ENCODE results near the gene AKT1.

Gene AKT1

DNA sequence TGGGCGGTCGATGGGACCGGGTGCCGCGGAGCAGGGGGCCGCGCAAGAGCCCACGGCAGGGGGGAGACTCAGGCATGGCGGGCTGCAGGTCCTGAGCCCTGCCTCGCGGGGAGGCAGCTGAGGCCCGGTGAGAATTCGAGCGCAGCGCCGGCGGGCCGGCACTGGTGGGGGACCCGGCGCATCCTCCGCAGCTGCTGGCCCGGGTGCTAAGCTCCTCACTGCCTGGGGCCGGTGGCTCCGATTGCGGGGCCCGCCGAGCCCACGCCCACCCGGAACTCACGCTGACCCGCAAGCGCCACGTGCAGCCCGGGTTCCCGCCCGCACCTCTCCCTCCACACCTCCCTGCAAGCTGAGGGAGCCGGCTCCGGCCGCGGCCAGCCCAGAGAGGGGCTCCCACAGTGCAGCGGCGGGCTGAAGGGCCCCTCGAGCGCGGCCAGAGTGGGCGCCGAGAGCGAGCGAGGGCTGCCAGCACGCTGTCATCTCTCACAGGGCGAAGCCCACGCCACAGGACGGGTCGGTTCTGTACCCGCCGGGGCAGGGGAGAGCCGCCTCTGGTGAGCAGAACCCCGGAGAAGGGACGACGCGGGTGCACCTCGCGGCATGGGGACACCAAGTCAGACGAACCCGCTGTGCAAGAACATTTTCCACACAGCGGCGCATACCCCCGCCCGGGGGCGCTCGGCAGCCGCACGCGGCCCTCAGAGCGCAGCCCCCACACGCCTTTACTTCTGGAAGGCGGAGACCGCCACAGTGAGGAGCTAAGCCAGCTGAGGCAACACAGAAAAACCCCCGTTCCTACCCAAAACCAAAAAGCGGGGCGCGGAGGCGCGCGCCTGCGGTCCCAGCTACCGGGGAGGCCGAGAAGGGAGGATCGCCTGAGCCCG, 43.8 kb downstream of the AKT1 start:
- DNase-seq: peak in 1 of 2 experiments; percentile 35

DNA sequence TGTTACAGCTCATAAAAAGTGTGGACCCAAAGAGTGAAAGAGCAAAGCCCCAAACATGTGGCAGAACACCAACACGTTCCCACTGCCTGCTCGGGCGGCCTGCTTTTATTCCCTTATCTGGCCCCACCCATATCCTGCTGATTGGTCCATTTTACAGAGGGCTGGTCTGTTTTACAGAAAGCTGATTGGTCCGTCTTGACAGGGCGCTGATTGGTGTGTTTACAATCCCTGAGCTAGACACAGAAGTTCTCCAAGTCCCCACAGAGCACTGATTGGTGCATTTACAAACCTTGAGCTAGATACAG, 44.8 kb downstream of the AKT1 start:
- peak in 1 of 2 experiments; percentile 53 for DNase-seq

DNA sequence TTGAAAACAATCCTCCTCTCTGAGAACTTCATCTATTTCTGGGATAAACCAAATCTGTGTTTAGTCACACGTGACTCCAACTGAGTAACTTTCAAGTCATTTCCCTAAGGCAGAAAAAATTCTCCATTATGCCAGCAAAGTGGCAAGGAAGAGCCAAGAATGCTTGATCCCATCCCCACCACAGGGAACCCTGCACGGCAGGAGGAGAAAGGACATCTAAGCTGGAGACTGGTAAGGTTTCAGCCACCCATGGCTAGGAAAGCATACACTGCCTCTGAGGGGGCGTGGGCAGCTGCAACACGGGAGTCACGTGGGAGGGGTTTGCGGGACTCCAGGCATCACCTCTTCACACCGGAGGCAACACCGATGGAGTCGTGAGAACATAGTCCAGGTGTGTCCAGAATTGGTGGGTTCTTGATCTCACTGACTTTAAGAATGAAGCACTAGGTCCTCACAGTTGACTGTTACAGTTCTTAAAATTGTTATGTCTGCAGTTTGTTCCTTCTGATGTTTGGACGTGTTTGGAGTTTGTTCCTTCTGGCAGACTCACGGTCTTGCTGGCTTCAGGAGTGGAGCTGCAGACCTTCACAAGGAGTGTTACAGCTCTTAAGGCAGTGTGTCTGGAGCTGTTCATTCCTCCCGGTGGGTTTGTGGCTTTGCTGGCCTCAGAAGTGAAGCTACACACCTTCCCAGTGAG, 45.3 kb downstream of the AKT1 start:
- no peak for DNase-seq

DNA sequence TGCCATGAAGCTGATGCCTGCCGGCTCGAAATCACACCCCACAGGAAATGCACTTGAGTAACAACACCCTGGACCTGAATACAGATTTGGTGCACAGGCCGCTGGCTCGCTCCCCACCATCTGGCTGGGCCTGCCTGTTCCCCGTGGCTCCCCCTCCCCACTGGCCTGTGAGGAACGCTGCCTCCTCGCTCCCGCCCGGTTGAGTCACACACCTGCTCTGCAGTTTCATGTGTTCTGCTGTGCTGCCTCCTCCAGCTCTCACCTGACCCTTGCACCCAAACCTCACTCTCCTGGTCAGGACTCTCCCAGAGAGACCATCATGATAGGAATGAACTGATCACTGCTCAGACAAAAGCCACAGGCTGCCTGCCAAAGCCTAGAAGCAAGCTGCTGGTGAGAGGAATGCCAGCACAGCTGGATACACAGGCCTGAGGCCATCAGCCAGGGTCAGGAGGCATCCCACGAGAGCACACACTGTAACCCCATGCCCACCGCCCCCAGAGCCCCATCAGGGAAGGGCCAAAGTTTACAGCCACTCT, 46.4 kb downstream of the AKT1 start:
- no peak for DNase-seq

DNA sequence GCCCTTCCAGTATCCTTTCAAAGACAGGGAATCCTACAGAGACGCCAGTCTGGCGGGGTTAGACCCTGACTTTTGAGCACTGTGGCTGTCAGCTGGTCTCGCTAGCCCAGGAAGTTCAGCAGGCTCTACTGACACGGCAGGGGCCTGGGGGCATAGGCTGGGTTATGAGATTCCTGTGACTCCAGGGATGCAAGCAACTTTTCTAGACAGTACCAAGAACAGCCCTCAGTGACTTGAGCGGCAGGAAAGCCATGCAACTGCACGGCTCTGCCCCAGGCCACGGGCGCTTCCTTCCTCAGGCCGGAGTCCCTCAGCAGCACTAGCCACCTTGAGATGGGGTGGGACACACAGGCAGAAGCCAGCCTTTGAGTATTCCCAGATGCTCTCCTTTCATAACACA, 47.7 kb downstream of the AKT1 start:
- DNase-seq: no peak

DNA sequence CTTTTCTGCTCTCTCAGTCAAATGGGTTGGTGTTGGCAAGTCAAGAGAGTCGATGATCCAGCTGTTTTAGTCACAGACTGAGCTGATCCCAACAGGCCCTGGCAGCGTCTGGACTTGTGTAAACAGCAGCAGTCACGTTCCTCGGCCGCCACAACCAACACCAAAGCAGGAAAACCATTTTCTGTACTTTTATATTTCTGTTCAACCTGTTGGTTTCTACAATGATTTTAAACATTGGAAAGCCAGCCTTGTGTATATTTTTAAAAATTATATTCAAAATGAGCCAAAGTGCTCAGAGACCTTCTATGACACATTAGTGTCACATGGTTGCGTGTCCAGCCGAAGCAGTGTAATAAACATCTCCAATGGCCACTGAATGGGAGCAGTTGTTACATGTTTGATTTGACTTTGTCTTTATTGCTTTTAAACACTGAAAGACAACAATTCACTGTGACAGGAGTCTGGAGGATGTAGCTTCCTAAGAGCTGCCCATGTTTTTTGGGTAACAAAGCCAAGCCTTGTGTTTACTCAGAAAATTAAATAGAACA, 48.5 kb downstream of the AKT1 start:
- DNase-seq: no peak

DNA sequence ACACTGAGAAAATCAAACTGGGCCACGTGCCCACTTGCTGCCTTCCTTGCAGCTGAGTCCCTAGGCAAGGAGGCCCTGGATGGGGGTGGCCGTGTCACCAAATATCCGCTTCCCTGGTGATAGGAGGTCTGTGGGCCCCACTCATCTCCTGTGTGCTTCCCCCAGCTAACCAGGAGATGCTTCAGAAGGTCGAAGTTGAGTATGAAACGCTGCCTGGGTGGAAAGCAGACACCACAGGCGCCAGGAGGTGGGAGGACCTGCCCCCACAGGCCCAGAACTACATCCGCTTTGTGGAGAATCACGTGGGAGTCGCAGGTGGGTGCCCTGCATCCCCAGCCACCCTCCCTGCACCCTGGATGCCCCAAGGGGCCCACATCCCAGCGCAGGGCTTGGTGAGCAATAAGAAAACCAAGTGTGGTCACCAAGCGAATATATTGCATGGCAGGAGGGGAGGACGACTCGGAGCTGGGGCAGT, 49.4 kb downstream of the AKT1 start:
- peak; percentile 42 to 63 for DNase-seq

DNA sequence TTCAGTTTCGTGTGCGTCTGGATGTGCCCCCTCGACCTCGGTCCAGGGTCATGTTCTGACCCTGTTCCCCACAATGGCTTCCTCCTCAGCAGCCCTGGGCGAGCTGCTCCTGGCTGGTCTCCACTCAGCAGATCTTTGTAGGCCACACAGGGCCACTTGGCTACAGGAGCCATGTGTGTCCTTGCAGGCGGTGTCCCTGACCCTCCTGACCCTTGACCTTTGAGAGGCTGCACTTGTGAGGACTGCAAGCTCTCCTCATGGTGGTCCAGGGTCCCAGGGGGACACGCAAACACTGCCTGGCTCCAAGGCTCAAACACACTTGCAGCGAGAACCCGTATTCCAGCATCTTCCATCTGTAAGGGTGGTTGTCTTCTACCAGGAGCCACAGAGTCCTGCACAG, 50.1 kb downstream of the AKT1 start:
- DNase-seq: no peak

DNA sequence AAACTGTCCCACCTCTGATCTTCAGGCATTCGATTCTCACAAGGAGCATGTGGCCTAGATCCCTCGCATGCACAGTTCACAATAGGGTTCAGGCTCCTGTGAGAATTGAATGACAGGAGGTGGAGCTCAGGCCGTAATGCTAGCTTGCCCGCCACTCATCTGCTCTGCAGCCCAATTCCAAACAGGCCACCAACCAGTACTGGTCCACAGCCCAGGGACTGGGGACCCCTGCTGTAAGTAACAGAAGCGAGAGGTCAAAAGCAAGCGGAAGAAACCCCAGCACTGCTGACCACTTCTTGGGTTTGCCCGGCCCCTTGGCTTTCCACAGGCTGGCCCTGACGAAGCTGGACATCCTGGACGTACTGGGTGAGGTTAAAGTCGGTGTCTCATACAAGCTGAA, 51.1 kb downstream of the AKT1 start:
- DNase-seq: no peak

DNA sequence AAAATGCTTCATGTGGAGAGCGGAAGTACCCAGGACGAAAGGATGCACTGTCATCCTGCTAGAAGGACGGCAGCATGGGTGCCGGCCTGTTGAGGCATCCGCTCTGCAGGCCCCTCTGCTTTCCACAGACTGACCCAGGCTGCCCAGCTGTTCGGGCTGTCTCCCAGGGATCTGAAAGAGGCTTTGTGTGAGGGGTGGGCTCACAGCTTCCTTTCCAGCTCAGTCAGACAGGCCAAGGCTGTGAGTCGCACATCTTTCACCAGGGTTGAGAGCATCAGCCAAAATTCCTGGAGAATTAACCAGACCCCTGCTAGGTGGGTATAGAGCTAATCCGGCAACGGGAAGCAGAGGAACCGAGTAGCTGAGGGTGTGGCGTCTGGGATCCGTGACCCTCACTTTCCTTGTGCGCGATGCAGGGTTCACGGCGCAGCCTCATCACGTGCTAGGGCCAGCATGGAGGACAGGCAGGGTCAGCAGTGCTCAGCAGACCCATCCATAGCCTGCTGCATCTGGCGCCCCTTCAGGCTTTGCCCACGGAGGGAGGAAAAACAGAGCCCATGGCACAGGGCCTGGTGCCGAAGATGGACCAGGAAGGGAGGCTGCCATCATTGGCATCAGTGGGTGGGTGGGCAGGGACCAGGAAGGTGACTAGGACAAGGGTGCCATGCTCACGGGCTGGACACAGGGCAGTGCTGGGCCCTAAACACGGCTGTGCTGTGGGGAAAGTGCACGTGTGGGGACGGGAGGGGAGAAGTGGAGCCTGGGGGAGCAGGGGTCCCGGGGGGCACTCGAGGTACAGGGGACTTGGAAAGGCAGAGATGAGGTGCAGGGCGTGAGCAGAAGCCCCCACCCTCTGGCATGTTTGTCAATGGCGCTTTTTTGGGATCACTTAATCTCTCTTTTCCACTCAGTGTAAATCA, 51.8 kb downstream of the AKT1 start:
- DNase-seq: no peak

DNA sequence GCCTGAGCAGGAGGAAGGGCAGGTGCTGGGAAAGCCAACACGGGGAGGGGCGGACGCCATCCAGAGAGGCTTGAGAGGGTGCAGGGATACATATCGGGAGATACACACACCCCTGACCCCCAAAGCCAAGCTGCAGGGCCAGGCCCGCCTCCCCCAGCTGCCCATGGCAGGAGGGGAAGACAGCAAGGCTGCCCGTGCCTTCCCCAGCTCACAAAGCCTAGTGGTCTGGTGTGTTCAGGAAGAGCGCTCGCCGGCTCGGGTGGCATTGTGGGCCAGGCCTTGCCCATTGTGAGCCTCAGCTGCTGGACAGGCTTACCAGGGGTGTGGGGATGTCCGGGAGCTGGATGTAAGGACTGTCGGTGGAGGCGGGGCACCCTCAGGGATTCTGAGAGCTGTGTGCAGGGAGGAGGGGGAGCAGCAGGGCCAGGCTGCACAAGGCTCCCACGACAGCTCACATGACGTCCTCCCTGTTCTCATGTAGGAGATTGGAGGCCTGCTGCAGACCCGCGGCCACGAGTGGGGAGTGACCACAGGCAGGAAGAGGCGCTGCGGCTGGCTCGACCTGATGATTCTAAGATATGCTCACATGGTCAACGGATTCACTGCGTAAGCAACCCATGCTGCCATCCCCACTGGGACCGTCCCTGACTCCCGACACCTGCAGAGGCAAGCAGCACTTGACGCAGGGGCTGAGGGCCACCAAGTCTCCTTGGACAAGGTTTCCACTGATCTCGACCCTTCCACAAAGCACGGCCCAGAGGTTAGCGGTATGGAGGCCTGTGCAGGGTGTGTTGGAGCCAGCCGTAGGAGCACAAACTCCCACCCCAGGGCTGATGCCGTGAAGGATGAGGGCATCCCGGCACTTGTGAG, 52.7 kb downstream of the AKT1 start:
- DNase-seq: no peak

DNA sequence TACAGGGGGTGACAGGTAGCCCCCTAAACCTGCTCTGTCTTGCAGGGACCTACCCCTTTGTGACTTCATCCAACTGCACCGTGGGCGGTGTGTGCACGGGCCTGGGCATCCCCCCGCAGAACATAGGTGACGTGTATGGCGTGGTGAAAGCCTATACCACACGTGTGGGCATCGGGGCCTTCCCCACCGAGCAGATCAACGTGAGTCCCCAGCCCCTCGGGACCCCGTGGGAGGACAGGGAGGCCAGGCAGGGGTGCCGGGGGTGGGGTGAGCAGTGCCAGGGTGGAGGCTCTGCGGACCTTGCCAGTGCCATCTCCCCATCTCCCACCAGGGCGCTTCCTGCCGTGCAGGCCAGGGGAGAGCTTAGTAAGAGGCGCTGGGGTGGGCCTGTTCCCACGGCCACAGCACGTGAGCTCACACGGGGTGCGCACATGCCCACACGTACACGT, 53.7 kb downstream of the AKT1 start:
- DNase-seq: no peak

DNA sequence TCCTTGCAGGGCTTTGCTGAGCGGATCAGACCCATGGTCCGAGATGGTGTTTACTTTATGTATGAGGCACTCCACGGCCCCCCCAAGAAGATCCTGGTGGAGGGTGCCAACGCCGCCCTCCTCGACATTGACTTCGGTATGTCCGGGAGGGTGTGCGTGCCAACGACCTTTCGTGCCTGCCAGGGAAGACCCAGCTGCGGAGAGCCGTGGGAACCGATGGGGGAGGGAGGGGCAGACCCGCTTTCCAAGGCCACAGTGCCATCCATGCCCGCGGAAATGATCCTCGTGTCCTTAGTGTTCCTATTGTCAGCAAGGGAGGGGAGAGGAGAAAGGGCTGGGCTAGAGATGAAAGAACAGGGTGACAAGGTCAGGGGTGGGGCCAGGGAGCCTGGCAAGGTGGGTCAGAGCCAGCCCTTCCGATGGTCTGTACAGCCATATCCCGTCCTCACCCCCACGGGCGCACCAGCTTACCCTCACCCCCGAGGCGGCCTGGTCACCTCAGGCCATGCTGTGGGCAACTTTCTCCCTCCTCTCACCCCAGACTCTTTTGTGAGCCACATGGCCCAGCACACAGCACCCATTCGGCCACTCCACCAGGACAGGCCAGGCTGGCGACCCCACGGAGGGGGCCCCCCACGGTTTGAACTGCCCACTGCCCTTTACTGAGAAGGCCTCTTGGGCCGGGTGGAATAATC, 54.3 kb downstream of the AKT1 start:
- no peak for DNase-seq

DNA sequence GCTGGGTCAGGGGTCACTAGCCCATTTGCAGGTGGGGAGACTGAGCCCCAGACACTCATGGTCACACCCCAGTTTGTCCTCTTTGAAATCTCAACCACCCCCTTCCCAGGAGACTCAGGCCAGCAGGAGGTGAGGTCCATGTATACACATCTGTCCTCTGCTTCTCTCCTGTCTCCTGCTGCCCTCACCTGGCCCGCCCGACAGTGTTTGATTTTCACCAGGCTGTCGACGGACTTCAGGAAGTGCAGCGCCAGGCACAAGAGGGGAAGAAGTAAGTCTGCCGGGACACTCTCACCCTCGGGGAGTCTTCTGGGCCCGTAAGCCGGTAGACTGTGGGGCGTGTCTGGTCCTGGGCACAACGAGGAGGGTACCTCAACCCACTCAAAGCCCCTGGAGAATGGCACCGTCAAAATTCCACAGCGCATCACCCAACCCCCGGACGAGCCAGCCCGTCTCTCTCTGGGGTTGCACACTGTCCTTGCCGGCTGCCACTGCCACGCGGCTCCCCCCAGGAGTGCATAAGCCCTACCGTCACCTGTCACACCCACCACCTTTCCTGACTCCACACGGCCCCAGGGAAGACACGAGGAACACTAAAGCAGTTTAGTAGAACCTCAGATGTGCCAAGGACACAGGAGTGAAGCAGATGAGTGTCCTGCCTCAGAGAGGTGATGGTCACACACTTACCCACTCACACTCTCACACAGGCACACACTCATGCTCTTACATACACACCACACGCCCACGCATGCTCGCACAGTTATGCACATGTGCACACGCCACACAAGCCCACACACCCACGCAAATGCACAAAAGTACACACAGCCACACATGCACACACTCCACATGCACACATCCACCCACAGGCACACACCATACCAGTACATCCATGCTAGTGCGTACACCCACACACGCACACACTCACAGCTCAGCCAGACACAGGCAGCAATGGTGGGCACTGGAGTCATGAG, 55.7 kb downstream of the AKT1 start:
- DNase-seq: no peak

DNA sequence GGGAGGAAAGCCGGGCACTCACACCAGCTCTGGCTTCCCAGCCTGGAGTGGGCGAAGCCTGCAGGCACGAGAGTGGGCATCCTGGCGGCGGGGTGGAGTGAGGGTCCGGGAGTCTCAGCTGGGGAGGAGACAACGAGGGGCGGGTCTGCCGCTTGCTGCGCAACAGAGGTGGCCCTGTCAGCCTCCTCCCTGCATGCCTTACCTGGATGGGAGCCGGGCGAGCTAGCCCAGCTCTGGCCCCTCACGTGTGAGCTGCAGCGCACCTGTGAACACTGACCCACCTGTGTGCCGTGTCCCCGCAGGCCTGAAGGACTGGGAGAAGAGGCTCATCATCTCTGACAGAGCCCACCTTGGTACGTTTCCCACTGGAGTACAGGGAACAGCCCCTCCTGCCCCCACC, 56.5 kb downstream of the AKT1 start:
- no peak for DNase-seq

DNA sequence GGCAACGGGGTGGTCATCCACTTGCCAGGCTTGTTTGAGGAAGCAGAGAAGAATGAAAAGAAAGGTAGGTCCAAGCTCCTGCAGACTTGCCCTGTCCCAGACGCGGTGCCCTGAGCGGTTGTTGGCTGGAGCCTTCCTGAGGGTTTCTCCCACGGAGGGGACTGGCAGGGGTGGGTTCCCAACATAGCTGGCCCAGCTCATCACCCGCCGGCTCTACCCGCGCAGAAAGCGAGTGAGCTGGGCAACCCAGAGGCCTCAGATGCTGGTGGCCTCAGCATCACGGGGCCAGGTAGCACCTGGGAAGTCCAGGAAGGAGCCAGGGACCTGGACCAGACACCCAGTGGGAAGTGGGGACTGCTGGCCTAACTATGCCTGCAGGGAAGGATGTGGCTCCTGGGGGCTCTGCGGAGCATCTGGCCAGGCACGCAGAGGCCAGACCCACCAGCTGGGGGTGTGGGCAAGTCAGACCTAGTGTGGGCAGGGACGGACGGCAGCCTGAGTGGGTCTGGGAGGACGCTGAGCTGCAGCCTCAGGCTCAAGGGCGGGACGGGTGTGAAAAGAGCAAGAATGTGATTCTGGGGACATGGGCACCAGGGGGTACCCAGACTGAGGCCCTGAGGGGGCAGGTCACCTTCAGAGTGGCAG, 57.1 kb downstream of the AKT1 start:
- no peak for DNase-seq

DNA sequence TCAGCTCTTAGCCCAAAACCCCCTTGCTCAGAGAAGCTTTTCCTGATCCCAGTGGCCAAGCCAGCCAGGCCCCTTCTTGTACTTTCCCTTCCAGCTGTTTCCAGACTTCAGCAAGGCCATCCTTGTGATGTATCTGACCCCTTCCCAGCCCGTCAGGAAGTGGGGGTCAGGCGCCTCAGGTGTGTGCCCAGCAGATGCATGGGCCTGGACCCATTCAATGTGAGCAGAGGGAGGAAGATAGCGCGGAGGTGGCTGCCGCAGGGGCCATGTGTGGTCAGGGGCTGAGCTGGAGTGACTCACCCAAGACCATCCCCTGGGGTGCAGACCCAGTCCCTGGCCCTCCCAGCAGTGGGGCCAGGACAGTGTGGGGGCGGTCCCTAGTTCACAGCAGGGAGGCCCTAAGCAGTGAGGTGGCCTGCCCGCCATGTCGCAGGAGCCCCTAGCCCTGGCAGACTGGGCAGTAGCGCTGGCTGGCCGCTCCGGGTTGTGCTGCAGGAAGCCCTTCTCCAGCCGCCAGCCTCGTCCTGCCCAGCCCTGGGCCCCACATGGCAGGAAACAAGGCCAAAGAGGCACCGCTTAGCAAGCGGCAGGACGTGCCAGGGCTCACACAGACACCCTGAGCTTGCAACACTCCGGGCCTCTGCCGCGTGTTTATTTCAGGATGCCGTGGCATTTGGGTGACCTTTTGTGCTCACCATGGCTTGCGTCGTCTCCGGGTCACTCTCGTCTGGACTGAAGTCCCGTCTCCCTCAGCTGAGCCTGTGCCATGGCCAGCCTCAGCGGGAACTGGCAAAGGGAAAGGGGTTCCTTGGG, 59.5 kb downstream of the AKT1 start:
- DNase-seq: no peak

Data from activated T-cell treated with anti-CD3 and anti-CD28 coated beads, Interleukin-2, amount 50 U/mL, for 48 hours (primary cell).